Neuronal stem cell (in vitro differentiated cells): ENCODE results near the gene PLEKHH2.
"Not testable (repeated sequence)": the region's sequence is repeated elsewhere in the genome, so short reads cannot be mapped to it uniquely, and the experiment has no call there.

Experiments used
- DNase-seq: peaks from one replicate; pipeline ENCODE4 v3.0.0-alpha.2; 2013; ENCODE audit warnings: low spot score
- H2AFZ ChIP-seq: one replicate; pipeline ENCODE4 v1.6.1; 2013; ENCODE audit warnings: mild to moderate bottlenecking, low read length, inconsistent platforms
- H2AK5ac ChIP-seq: 2 replicates; pipeline ENCODE4 v1.6.1; 2013; ENCODE audit warnings: low read depth, mild to moderate bottlenecking, inconsistent platforms, low read length, moderate library complexity, mixed read lengths
- H2BK120ac ChIP-seq: 2 replicates; pipeline ENCODE4 v1.6.1; 2013; ENCODE audit warnings: low read depth, mild to moderate bottlenecking, inconsistent platforms, low read length, moderate library complexity, mixed read lengths
- H2BK12ac ChIP-seq: one replicate; pipeline ENCODE4 v1.6.1; 2013; ENCODE audit warnings: low read length, inconsistent platforms
- H2BK15ac ChIP-seq: 2 replicates; pipeline ENCODE4 v1.6.1; 2013; ENCODE audit warnings: mild to moderate bottlenecking, low read length, inconsistent platforms, mixed read lengths
- H2BK5ac ChIP-seq: one replicate; pipeline ENCODE4 v1.6.1; 2013; ENCODE audit warnings: inconsistent platforms, mild to moderate bottlenecking, low read length, moderate library complexity
- H3K14ac ChIP-seq: one replicate; pipeline ENCODE4 v1.6.1; 2013; ENCODE audit warnings: low read length, inconsistent platforms
- H3K18ac ChIP-seq: 2 replicates; pipeline ENCODE4 v1.6.1; 2013; ENCODE audit warnings: low read length, inconsistent platforms
- H3K23ac ChIP-seq: 2 replicates; pipeline ENCODE4 v1.6.1; 2013; ENCODE audit warnings: low read depth, mild to moderate bottlenecking, mixed read lengths, low read length, inconsistent platforms; ENCODE audit not compliant: poor library complexity
- H3K27ac ChIP-seq: replicated peaks from 3 replicates; pipeline ENCODE4 v1.5.1; 2013; ENCODE audit warnings: low read length, inconsistent platforms
- H3K27me3 ChIP-seq, 3 experiments: 2 replicates each; pipeline ENCODE4 v1.6.1; 2013; ENCODE audit warnings: low read length in 3 of 3, mild to moderate bottlenecking in 2 of 3, inconsistent platforms in 1 of 3, low read depth in 1 of 3, mixed read lengths in 1 of 3, moderate library complexity in 1 of 3; ENCODE audit not compliant: control insufficient read depth in 3 of 3, insufficient read depth in 3 of 3
- H3K36me3 ChIP-seq, 2 donors: replicated peaks in 1 of 2; 2 replicates each; pipeline ENCODE4 v1.6.1; 2013; ENCODE audit warnings: low read length in 2 of 2; ENCODE audit not compliant: control insufficient read depth in 2 of 2, insufficient read depth in 2 of 2
- H3K4ac ChIP-seq: 2 replicates; pipeline ENCODE4 v1.6.1; 2013; ENCODE audit warnings: inconsistent platforms, mild to moderate bottlenecking, low read length, moderate library complexity
- H3K4me1 ChIP-seq, 2 donors: 1 replicate in 1 of 2; 2 replicates in 1 of 2; pipeline ENCODE4 v1.6.1; 2013; ENCODE audit warnings: low read length in 2 of 2, low read depth in 1 of 2; ENCODE audit not compliant: control insufficient read depth in 2 of 2, insufficient read depth in 1 of 2
- H3K4me2 ChIP-seq: one replicate; pipeline ENCODE4 v1.6.1; 2013; ENCODE audit warnings: mild to moderate bottlenecking, low read length, inconsistent platforms; ENCODE audit not compliant: insufficient read depth, poor library complexity, severe bottlenecking
- H3K4me3 ChIP-seq, 2 donors: 2 replicates each; pipeline ENCODE4 v1.5.1; 2013; ENCODE audit warnings: low read length in 2 of 2, mild to moderate bottlenecking in 2 of 2, inconsistent platforms in 1 of 2, moderate library complexity in 1 of 2
- H3K79me1 ChIP-seq: one replicate; pipeline ENCODE4 v1.6.1; 2013; ENCODE audit warnings: low read depth, mild to moderate bottlenecking, inconsistent platforms, low read length, moderate library complexity
- H3K9ac ChIP-seq: one replicate; pipeline ENCODE4 v1.6.1; 2013; ENCODE audit warnings: mild to moderate bottlenecking, low read depth, low read length, inconsistent platforms; ENCODE audit not compliant: poor library complexity
- H3K9me3 ChIP-seq, 2 donors: replicated peaks in 1 of 2; 2 replicates each; pipeline versions ENCODE3 to v1.6.1; 2013; ENCODE audit warnings: low read length in 2 of 2, mild to moderate bottlenecking in 2 of 2, inconsistent platforms in 1 of 2, low read depth in 1 of 2, mixed read lengths in 1 of 2, moderate library complexity in 1 of 2; ENCODE audit not compliant: control insufficient read depth in 2 of 2, insufficient read depth in 1 of 2
- H4K8ac ChIP-seq: one replicate; pipeline ENCODE4 v1.6.1; 2013; ENCODE audit warnings: low read depth, mild to moderate bottlenecking, inconsistent platforms, low read length, moderate library complexity
- H4K91ac ChIP-seq: one replicate; pipeline ENCODE4 v1.6.1; 2013; ENCODE audit warnings: low read length, low read depth, mild to moderate bottlenecking, inconsistent platforms; ENCODE audit not compliant: poor library complexity
- WGBS, 2 donors: extraction: QIAGEN DNeasy Blood & Tissue Kit; methylation state at CpG; one replicate each; pipeline ENCODE4 v1.1.7; 2013; ENCODE audit warnings: missing lambda C conversion rate in 2 of 2, mixed read lengths in 1 of 2; ENCODE audit not compliant: insufficient read length in 2 of 2, insufficient replicate concordance in 1 of 2; ENCODE audit errors: extremely low coverage in 2 of 2; 5-methylcytosine and 5-hydroxymethylcytosine counted together

The PLEKHH2 gene

DNA sequence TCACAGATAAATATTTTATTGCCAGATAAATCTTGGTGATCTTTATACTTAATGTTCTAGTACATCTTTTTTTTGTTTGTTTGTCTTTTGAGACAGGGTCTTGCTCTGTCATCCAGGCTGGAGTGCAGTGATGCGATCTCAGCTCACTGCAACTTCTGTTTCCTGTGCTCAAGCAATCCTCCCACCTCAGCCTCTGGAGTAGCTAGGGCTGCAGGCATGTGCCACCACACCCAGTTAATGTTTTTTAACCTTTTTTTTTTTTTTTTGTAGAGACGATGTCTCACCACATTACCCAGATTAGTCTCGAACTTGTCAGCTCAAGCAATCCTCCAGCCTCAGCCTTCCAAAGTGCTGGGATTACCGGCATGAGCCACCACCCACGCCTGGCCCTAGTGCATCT is 48.3 kb downstream of the PLEKHH2 start:
- Histone ChIP-seq H3K36me3 (no peaks in the 10 kb centered on the region), H3K27ac (no peak overlapping the region), H4K8ac (no peak overlapping the region), H2BK12ac (no peak overlapping the region), H3K9me3 (no peaks in the 10 kb centered on the region), H3K4me3 (no peak overlapping the region), H3K79me1 (no peaks in the 10 kb centered on the region), H3K18ac (no peak overlapping the region), H3K4ac (no peak overlapping the region), H2BK120ac (no peak overlapping the region), H3K9ac (no peak overlapping the region), H4K91ac (no peak overlapping the region), H2BK15ac (no peak overlapping the region), H3K4me1 (no peaks in the 10 kb centered on the region), H2AFZ (no peak overlapping the region), H3K14ac (no peak overlapping the region), H2AK5ac (no peak overlapping the region), H3K23ac (no peak overlapping the region), H2BK5ac (no peak overlapping the region), H3K27me3 (no peaks in the 10 kb centered on the region), H3K4me2 (no peak overlapping the region)
- DNase-seq, result no peak
- WGBS, 2 donors, result no CpG with 5 or more reads among the region's 5 CpGs

DNA sequence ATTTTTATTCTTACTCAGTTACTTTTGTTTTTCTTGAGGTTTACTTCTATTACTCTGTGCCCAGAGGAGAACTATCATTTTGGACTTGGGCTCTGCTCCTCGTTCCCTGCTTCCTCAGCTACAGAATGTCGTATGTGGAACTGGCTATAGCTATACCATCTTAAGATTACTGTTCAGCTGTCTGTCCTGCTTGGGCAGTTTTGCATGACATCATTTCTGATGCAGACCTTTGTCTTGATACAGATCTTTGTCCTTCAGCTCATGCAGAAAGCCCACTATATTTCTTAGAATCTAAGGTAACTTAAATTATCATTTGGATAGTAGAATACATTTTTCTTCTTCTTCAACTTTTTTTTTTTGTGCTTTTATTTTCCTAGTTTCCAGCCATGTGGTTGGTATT is 52.9 kb downstream of the PLEKHH2 start:
- Histone ChIP-seq H2BK120ac (no peak overlapping the region), H4K91ac (no peak overlapping the region), H3K23ac (no peak overlapping the region), H2BK12ac (no peak overlapping the region), H2BK5ac (no peak overlapping the region), H3K79me1 (no peaks in the 10 kb centered on the region), H3K18ac (no peak overlapping the region), H3K9me3 (no peaks in the 10 kb centered on the region), H3K36me3 (no peaks in the 10 kb centered on the region), H3K27ac (no peak overlapping the region), H2AFZ (no peak overlapping the region), H3K27me3 (no peaks in the 10 kb centered on the region), H3K9ac (no peak overlapping the region), H3K4ac (no peak overlapping the region), H4K8ac (no peak overlapping the region), H3K14ac (no peak overlapping the region), H3K4me2 (no peak overlapping the region), H2BK15ac (no peak overlapping the region), H3K4me3 (no peak overlapping the region), H3K4me1 (no peaks in the 10 kb centered on the region), H2AK5ac (no peak overlapping the region)
- no CpG with 5 or more reads among the region's 2 CpGs for WGBS, 2 donors
- DNase-seq, result no peak

DNA sequence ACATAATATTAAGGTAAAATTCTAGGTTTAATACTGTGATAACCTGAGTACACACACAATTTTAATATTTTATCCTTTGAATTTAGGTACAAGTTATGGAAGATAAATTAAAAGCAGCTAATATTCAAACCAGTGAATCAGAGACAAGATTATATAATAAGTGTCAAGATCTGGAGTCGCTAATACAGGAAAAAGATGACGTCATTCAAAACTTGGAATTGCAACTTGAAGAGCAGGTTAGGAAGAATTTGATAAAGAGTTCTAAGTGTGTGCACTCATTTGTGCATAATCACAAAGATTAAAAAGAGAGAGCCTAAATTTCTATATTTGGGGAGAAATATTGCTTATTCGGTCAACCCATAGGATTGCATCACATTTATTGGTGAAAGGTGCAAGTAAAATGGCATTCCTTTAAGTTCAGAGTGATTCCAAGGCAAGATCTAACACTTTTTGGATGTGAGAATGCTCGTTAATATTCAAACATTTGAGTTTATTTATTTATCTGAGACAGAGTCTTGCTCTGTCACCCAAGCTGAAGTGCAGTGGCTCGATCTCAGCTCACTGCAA is 55.5 kb downstream of the PLEKHH2 start:
- no peaks in the 10 kb centered on the region for H3K9me3 ChIP-seq
- H2AK5ac ChIP-seq, result no peak overlapping the region
- H3K14ac ChIP-seq, result no peak overlapping the region
- no peak overlapping the region for H2BK120ac ChIP-seq
- no peak overlapping the region for H3K4me3 ChIP-seq
- H4K91ac ChIP-seq, result no peak overlapping the region
- no peak overlapping the region for H3K4ac ChIP-seq
- no peaks in the 10 kb centered on the region for H3K27me3 ChIP-seq
- no peak overlapping the region for H3K4me2 ChIP-seq
- no peak overlapping the region for H3K27ac ChIP-seq
- WGBS, 2 donors, result no CpG with 5 or more reads among the region's 5 CpGs
- H4K8ac ChIP-seq, result no peak overlapping the region
- no peak for DNase-seq
- no peaks in the 10 kb centered on the region for H3K79me1 ChIP-seq
- H2AFZ ChIP-seq, result no peak overlapping the region
- H2BK15ac ChIP-seq, result no peak overlapping the region
- H3K4me1 ChIP-seq, result no peaks in the 10 kb centered on the region
- H3K36me3 ChIP-seq, result no peaks in the 10 kb centered on the region
- H3K23ac ChIP-seq, result no peak overlapping the region
- H3K18ac ChIP-seq, result no peak overlapping the region
- no peak overlapping the region for H2BK12ac ChIP-seq
- no peak overlapping the region for H2BK5ac ChIP-seq
- no peak overlapping the region for H3K9ac ChIP-seq

DNA sequence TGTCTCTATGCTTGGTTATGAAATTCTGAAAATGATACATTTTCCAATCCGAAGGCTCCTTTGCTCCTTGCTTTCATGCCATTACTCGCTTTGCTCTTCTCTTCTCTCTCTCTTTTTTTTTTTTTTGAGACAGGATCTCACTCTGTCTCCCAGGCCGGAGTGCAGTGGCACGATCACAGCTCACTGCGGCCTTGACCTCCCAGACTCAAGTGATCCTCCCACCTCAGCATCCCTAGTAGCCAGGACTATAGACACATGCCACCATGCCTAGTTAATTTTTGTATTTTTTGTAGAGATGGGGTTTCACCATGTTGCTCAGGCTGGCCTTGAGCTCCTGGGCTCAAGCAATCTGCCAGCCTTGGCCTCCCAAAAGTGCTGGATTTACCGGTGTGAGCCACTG is 61.1 kb downstream of the PLEKHH2 start:
- not testable (repeated sequence) for H3K4ac ChIP-seq, DNase-seq, H2AK5ac ChIP-seq, H3K27me3 ChIP-seq, H3K9me3 ChIP-seq, H2BK15ac ChIP-seq, H2BK5ac ChIP-seq, H2BK120ac ChIP-seq, H3K9ac ChIP-seq, H2AFZ ChIP-seq, H3K23ac ChIP-seq, H4K8ac ChIP-seq, H3K4me2 ChIP-seq, H3K4me1 ChIP-seq, H3K36me3 ChIP-seq, H3K18ac ChIP-seq, H3K14ac ChIP-seq, H3K4me3 ChIP-seq, H2BK12ac ChIP-seq, H4K91ac ChIP-seq, H3K79me1 ChIP-seq, H3K27ac ChIP-seq
- WGBS, 2 donors, result no CpG with 5 or more reads among the region's 6 CpGs
